CD4-positive, alpha-beta T cell treated with Interleukin-17A for 1 hour (primary cell): Measurements from ENCODE around the gene PODN.
A peak's percentile ranks its signal among the peaks of the same experiment; 100 is the strongest.

Source experiments
- DNase-seq: peaks from one replicate; pipeline ENCODE4 v3.0.0-alpha.2; 2020

The PODN gene, protein sequence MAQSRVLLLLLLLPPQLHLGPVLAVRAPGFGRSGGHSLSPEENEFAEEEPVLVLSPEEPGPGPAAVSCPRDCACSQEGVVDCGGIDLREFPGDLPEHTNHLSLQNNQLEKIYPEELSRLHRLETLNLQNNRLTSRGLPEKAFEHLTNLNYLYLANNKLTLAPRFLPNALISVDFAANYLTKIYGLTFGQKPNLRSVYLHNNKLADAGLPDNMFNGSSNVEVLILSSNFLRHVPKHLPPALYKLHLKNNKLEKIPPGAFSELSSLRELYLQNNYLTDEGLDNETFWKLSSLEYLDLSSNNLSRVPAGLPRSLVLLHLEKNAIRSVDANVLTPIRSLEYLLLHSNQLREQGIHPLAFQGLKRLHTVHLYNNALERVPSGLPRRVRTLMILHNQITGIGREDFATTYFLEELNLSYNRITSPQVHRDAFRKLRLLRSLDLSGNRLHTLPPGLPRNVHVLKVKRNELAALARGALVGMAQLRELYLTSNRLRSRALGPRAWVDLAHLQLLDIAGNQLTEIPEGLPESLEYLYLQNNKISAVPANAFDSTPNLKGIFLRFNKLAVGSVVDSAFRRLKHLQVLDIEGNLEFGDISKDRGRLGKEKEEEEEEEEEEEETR

GRCh38 chr1:53061859-53062707, at the start of gene PODN:
Gene PODN, plus strand, starts transcription at chr1:53062213. Its CDS starts 7,643 bp downstream, at chr1:53069856.
- DNase-seq = no peak

DNA sequence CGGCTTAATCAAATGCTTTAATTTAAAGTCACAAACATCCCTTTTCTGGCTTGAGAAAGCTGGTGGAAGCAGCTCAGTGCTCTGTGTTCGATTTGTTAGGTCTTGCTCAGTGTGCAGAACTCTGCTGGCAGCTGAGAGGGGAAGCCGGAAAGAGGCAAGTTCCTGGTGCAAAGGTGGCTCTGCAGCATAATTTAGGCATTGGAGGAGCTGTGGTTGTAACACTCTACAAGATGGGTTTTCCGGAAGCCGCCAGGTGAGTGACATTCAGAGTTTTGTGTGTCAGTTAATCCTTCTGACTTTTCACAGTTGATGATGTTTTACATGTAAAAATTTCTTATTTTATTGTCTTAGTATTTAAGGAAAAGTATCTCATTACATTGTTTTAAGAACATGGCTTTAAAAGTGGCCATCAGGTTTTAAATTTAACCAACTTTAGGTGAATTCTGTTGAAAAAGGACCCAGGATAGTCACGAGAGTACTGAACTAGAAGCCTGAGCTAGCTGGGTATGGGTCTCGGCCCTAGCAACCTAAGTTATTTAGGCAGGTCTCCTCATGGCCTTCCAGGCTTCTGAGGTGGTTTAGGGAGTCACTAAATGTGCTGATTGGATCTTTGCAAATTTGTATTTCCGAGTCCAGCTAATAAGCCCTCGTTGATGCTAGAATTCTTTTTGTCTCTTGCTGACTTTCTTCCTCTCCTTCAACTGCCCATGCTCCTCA, 47.1 kb upstream of the PODN start:
- DNase-seq = peak; percentile 92

GRCh38 chr1:53015508-53015860, 46.5 kb upstream of the PODN start:
- no peak for DNase-seq

GRCh38 chr1:53016705-53017104, 45.3 kb upstream of the PODN start:
- no peak for DNase-seq

DNA sequence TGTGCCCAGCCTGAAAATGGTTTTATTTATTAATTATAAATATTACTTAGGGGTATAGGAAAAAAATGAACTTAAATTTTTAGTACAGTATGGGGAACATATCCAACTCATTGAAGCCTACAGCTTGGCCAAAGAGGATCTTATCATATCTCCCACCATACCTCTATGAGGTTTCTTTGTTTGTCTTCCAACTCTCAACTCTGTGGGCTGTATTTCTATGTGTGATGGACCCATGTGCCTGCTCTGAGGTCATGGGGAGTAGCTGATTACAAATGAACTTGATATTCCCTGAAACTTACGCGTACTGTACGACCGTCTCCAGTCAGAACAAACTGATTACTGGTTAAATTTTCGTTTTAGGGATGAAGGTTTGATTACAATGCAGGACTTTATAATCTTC, 41.4 kb upstream of the PODN start:
- DNase-seq = no peak

GRCh38 chr1:53022179-53022578, 39.8 kb upstream of the PODN start:
- DNase-seq = no peak

DNA sequence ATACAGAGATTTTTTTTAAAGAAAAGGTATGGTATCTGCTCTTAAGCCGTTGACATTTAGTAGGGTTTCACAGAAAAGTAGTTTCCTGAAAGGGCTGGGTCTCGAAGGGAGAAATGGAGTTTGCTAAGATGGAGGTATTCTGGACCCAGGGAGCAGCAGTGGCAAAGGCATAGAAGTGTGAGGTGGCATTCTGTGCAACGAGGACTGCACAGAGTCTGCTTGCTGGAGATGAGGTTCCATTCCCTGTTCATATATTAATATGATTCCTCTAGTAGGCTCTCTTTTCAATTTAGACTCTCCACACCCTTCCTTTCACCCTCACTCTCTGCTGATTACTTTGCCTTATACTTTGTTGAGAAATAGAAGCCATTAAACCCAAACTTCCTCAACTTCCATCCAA, 38.5 kb upstream of the PODN start:
- DNase-seq = no peak

DNA sequence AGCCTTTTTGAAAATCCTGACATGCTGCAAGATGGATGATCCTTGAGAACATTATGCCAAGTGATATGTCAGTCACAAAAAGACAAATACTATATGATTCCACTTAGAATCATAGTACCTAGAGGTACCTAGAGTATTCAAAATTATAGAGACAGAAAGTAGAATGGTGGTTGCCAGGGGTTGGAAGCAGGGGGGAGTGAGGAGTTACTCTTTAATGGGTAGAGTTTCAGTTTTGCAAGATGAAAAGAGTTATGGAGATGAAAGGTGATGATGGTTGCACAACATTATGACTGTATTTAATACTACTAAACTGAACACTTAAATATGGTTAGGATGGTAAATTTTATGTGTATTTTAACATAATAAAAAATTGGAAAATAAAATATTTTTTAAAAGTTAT, 37.9 kb upstream of the PODN start:
- DNase-seq = no peak

DNA sequence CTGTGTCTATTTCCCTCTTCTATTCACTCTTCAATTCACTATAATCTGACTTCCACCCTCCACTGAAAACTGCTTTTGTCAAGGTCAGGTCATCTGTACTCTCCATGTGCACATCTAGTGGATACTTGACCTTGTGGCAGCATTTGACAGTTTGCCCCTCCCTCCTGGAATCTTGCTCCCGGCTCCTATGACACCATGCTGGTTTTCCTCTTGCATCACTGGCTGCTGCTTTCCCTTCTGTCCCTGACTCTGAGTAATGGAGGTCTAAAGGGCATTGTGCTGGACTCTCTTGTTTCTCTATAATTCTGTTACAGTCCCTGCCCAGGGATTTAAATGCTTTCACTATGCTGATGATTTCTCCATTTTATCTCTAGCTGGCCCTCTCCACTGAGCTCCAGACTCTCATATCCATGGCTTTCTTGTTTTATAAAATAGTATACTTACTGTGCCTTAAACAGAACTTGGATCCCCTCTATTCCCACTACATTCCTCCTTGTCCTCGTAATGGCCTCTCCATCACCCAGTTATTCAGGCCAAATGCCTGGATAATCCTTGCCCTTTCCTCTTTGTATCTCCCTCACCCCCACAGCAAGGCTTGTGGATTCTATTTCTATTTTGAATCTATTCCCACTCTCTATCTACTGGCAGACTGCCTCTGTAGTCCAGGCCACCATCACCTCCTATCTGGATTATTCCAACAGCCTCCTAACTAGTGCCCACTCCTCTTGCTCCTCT, 36.8 kb upstream of the PODN start:
- no peak for DNase-seq

DNA sequence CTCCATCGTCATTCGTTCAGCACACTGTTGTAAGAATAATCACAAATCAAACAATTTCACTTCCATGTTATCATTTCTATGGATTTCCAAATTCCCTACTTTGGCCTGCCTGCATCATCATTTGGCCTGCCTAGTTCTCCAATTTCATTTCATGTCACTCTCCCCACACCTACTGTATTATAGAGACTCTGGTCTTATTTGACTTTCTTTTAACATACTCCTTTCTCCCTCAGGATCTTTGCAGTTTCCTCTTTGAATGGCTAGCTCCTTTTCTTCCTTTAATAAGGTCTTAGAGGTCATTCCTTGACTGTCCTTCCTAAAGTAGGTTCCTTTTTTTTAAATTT, 36.3 kb upstream of the PODN start:
- DNase-seq = no peak

GRCh38 chr1:53026254-53026653, 35.8 kb upstream of the PODN start:
- no peak for DNase-seq

- DNase-seq = no peak
Observed at GRCh38 chr1:53031732-53032131, 30.3 kb upstream of the PODN start.

- DNase-seq = no peak
Observed at GRCh38 chr1:53037159-53037558, 24.9 kb upstream of the PODN start.

- DNase-seq = no peak
Observed at GRCh38 chr1:53038566-53038965, 23.4 kb upstream of the PODN start.

DNA sequence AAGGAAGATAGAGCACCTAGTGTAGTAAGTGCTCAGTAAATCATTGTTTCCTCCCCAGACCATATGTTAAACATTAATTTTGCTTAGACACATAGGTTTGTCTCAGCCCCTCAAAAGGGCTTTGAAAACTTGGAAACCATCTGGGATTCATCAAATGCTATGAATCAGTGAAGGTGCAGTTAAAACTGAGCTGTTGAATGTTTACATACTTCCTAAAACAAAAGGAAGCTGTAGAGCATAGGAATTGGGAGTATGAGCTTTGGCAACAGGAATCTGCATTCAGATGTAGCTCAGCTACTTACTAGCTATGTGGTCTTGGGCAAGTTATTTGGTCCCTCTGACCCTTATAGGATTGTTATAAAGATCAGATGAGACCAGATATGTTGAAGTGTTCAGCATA, 18.7 kb upstream of the PODN start:
- DNase-seq = no peak

- DNase-seq = no peak
Observed at GRCh38 chr1:53044926-53045325, 17.1 kb upstream of the PODN start.

- no peak for DNase-seq
Observed at GRCh38 chr1:53046930-53047329, 15.1 kb upstream of the PODN start.

- DNase-seq = no peak
Observed at GRCh38 chr1:53047737-53048736, 14.0 kb upstream of the PODN start.

GRCh38 chr1:53048960-53049573, 12.9 kb upstream of the PODN start:
- no peak for DNase-seq

- DNase-seq = no peak
Observed at GRCh38 chr1:53049574-53049967, 12.4 kb upstream of the PODN start.

DNA sequence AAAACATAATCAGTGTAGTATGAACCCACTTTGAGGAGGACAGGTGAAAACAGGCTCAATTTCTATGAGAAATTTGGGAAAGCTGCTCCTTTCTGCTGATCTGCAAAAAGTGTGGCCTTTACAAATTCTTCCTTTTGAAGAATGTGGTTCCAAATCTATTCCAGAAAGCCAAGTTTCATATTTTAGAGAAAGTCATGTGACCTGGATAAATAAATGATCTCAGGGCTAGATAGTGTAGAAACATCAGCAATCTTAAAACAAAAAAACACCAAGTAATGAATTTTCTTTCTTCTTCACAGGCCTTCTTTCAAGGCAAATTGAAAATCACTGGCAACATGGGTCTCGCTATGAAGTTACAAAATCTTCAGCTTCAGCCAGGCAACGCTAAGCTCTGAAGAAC, 11.7 kb upstream of the PODN start:
- no peak for DNase-seq
